HepG2 (cell line): ENCODE results near the gene HEXIM1. TPM values are rescaled to one million over a fixed set of nuclear protein-coding genes. Genes with fewer than 3 reads are reported as not detected.
A peak's percentile ranks its signal among the peaks of the same experiment; 100 is the strongest.

Experiments
- DMAP1 ChIP-seq: IDR thresholded peaks from 2 replicates; pipeline ENCODE4 v1.6.1; 2016
- HBP1 ChIP-seq: IDR thresholded peaks from 2 replicates; pipeline ENCODE4 v1.6.1; 2016; ENCODE audit warnings: low read depth, control low read depth
- HDAC1 ChIP-seq: sonication (generic); formaldehyde crosslinking; IDR thresholded peaks from 2 replicates; pipeline ENCODE4 v1.5.1; 2020; ENCODE audit warnings: mild to moderate bottlenecking, missing genetic modification reagents
- HMG20B ChIP-seq: conservative IDR thresholded peaks from 2 replicates; pipeline ENCODE4 v1.6.1; 2016; ENCODE audit warnings: missing genetic modification reagents, missing compliant biosample characterization
- HNRNPK ChIP-seq: fragments of 200-400 bp; formaldehyde crosslinking; IDR thresholded peaks from 2 replicates; pipeline ENCODE4 v1.6.1; 2018; ENCODE audit warnings: low read length, low read depth, moderate library complexity, mild to moderate bottlenecking; ENCODE audit not compliant: poor library complexity, severe bottlenecking
- NCOA2 ChIP-seq: sonication (generic); formaldehyde crosslinking; IDR thresholded peaks from 2 replicates; pipeline ENCODE4 v1.8.0; 2022; ENCODE audit warnings: inconsistent platforms
- POLR2AphosphoS5 ChIP-seq: IDR thresholded peaks from 2 replicates; pipeline ENCODE4 v1.6.1; 2012; ENCODE audit warnings: low read depth, low read length
- TOPORS ChIP-seq: sonication (generic); formaldehyde crosslinking; IDR thresholded peaks from 2 replicates; pipeline ENCODE4 v1.8.0; 2023; ENCODE audit warnings: mild to moderate bottlenecking, missing genetic modification reagents
- ZBED4 ChIP-seq: sonication (generic); formaldehyde crosslinking; IDR thresholded peaks from 2 replicates; pipeline ENCODE4 v1.4.0; 2020; ENCODE audit warnings: missing genetic modification reagents, borderline replicate concordance
- ZBTB33 ChIP-seq: sonication (generic); formaldehyde crosslinking; IDR thresholded peaks from 2 replicates; pipeline ENCODE4 v1.4.0; 2020; ENCODE audit warnings: missing genetic modification reagents
- ZBTB34 ChIP-seq: sonication (generic); formaldehyde crosslinking; IDR thresholded peaks from 2 replicates; pipeline ENCODE4 v1.8.0; 2022; ENCODE audit warnings: mild to moderate bottlenecking, missing genetic modification reagents
- ZHX1 ChIP-seq: sonication (generic); formaldehyde crosslinking; IDR thresholded peaks from 2 replicates; pipeline ENCODE4 v1.8.1; 2022; ENCODE audit warnings: low read depth, mild to moderate bottlenecking, missing genetic modification reagents
- ZNF136 ChIP-seq: sonication (generic); formaldehyde crosslinking; IDR thresholded peaks from 2 replicates; pipeline ENCODE4 v1.8.1; 2022; ENCODE audit warnings: low read depth, mild to moderate bottlenecking, moderate library complexity, missing genetic modification reagents
- ZNF264 ChIP-seq: sonication (generic); formaldehyde crosslinking; IDR thresholded peaks from 2 replicates; pipeline ENCODE4 v1.4.0; 2020; ENCODE audit warnings: missing genetic modification reagents
- ZNF468 ChIP-seq: sonication (generic); formaldehyde crosslinking; IDR thresholded peaks from 2 replicates; pipeline ENCODE4 v1.8.0; 2022; ENCODE audit warnings: mild to moderate bottlenecking, moderate library complexity, missing genetic modification reagents
- ZNF550 ChIP-seq: sonication (generic); formaldehyde crosslinking; IDR thresholded peaks from 2 replicates; pipeline ENCODE4 v1.4.0; 2020; ENCODE audit warnings: mild to moderate bottlenecking, missing genetic modification reagents, borderline replicate concordance
- ZNF614 ChIP-seq: IDR thresholded peaks from 2 replicates; pipeline ENCODE4 v1.6.1; 2018; ENCODE audit warnings: missing biosample characterization, missing genetic modification reagents, inconsistent platforms, borderline replicate concordance
- polyA plus RNA-seq, 8 experiments: library from polyadenylated mRNA; depleted of rRNA in 3 of 8; stranded (reverse) in 7 of 8; unstranded in 1 of 8; fragments of >200 nt; fragmentation: Illumina TruSeq in 4 of 8; extraction: Trizol in 4 of 8; gene quantifications; 2 replicates each; pipeline versions ENCODE4 v1.2.1 to v1.2.3, GENCODE V29; 2011 to 2016; ENCODE audit warnings: low read depth in 4 of 8, missing spikeins in 1 of 8, mixed read lengths in 1 of 8; ENCODE audit not compliant: insufficient read depth in 1 of 8
- total RNA-seq, 5 experiments: library from RNA; depleted of rRNA; stranded (reverse); fragments of >200 nt; fragmentation: Illumina TruSeq; extraction: Trizol; gene quantifications; 2 replicates each; pipeline ENCODE4 v1.2.3, GENCODE V29; 2016; ENCODE audit warnings: low read depth in 1 of 5

The HEXIM1 gene
- total and polyA plus RNA-seq, 2 of the 13 experiments (the other 11 are each of a cell fraction or from before 2014, with no cell fraction given): 10.5 to 16.6 TPM

- TF ChIP-seq ZBED4 (CRISPR knock-in tag): peak; percentile 86
- TF ChIP-seq ZBTB34 (CRISPR knock-in tag): peak; percentile 75; the same call in 1 of the 2 replicates
- peak; percentile 84 for TF ChIP-seq ZNF264
- peak; percentile 64; the same call in 1 of the 2 replicates for TF ChIP-seq ZHX1 (CRISPR knock-in tag)
- TF ChIP-seq DMAP1 (CRISPR knock-in tag): no peak
- peak; percentile 72 for TF ChIP-seq HMG20B
- TF ChIP-seq ZNF468: no peak
- peak; percentile 61; the same call in 1 of the 2 replicates for TF ChIP-seq ZNF136 (CRISPR knock-in tag)
- TF ChIP-seq TOPORS (CRISPR knock-in tag): 0 out of 2 replicates have a peak, but pooled peaks have one; percentile 48
- peak; percentile 54 for TF ChIP-seq HDAC1 (CRISPR knock-in tag)
- TF ChIP-seq ZBTB33 (CRISPR knock-in tag): peak; percentile 87
- peak; percentile 64 for TF ChIP-seq HNRNPK
- no peak for TF ChIP-seq POLR2AphosphoS5
- no peak; the same call in 1 of the 2 replicates for TF ChIP-seq ZNF550
- TF ChIP-seq NCOA2 (CRISPR knock-in tag): peak; percentile 69
- TF ChIP-seq ZNF614 (CRISPR knock-in tag): peak; percentile 89
- peak; percentile 74; the same call in 1 of the 2 replicates for TF ChIP-seq HBP1 (CRISPR knock-in tag)
These were observed 49.5 kb downstream of the HEXIM1 start (continued) for GRCh38 chr17:45197555-45198334.
